22Rv1 (cell line): ENCODE data around the gene TNFAIP8.

Experiments
- CTCF ChIP-seq: fragments of 450-650 bp; IDR thresholded peaks from 2 replicates; pipeline ENCODE4 v1.5.1; 2017; ENCODE audit warnings: mild to moderate bottlenecking
- ZFX ChIP-seq: fragments of 450-650 bp; IDR thresholded peaks from 2 replicates; pipeline ENCODE4 v1.6.1; 2017; ENCODE audit warnings: antibody characterized with exemption, borderline replicate concordance

DNA sequence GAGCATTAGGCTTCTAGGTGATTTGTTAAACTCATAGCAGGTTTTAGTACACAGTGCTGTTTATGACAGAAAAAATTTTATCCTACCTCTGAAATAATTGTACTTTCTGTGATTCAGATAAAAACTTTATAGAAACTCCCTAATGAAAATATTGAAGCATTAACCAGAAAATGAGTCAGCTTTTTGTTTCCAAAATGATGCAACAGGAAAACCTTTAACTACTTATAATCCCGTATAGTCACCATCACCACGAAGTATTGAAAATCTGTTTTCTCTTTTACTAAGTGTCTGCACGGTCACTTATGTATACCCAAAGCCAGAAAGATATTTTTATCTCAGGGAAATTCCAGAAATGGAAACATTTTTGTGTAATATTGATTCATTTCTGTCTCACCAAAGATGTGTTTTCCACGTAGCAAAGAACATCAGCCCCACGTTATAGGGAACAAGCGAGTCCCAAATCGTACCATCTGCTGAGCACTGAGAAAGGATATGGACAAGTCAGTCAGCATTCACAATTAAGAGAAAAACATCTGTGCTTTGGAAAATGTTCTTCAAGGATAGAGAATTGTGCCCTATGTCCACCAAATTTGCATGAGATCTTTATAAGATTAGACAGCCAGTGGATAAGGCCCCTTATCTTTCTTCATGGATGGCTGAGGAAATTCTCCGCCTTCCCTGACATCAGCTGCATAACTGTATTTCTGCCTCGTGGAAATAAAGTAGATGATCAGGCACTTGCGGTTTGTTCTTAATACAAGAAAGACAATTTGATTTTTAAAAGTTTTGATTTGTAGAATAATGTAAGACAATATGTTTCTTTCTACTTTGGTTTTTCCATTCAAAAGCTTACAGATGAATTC is 41.9 kb downstream of the TNFAIP8 start:
- no peak for TF ChIP-seq CTCF
- TF ChIP-seq ZFX: no peak
